OCI-M1 (cell line): ENCODE results near the gene ZC3H12C.
A peak's percentile ranks its signal among the peaks of the same experiment; 100 is the strongest.

Source experiments
- DNase-seq: peaks from one replicate; lab custom pipeline; 2025; lab: John Stamatoyannopoulos, UW

The ZC3H12C gene

GRCh38 chr11:110077346-110077745, 15.8 kb upstream of the ZC3H12C start:
- no peak for DNase-seq

GRCh38 chr11:110077831-110078325, 15.3 kb upstream of the ZC3H12C start:
- no peak for DNase-seq

GRCh38 chr11:110078923-110079544, 14.2 kb upstream of the ZC3H12C start:
- DNase-seq, result no peak

GRCh38 chr11:110079726-110080125, 13.5 kb upstream of the ZC3H12C start:
- no peak for DNase-seq

- no peak for DNase-seq
Observed at GRCh38 chr11:110081462-110082376, 11.5 kb upstream of the ZC3H12C start.

- no peak for DNase-seq
Observed at GRCh38 chr11:110082899-110083298, 10.3 kb upstream of the ZC3H12C start.

- DNase-seq, result no peak
Observed at GRCh38 chr11:110085255-110085838, 7.8 kb upstream of the ZC3H12C start.

GRCh38 chr11:110086892-110087309, 6.3 kb upstream of the ZC3H12C start:
- peak; percentile 74 for DNase-seq

GRCh38 chr11:110087812-110088534, 5.2 kb upstream of the ZC3H12C start:
- peak; percentile 42 for DNase-seq

GRCh38 chr11:110088535-110089344, 4.5 kb upstream of the ZC3H12C start:
- no peak for DNase-seq

- no peak for DNase-seq
Observed at GRCh38 chr11:110089617-110090282, 3.4 kb upstream of the ZC3H12C start.

GRCh38 chr11:110090466-110091026, 2.6 kb upstream of the ZC3H12C start:
- no peak for DNase-seq

GRCh38 chr11:110092111-110092514, 1.1 kb upstream of the ZC3H12C start:
- no peak for DNase-seq

GRCh38 chr11:110093407-110094297, 460 bp downstream of the ZC3H12C start:
- DNase-seq, result peak; percentile 82

- DNase-seq, result no peak
Observed at GRCh38 chr11:110094298-110095285, 1.4 kb downstream of the ZC3H12C start.

GRCh38 chr11:110095554-110095953, 2.4 kb downstream of the ZC3H12C start:
- no peak for DNase-seq

GRCh38 chr11:110096496-110096895, 3.3 kb downstream of the ZC3H12C start:
- no peak for DNase-seq

GRCh38 chr11:110097459-110098012, 4.3 kb downstream of the ZC3H12C start:
- DNase-seq, result no peak
